ENCODE measurements around the gene IQUB.

Gene IQUB

DNA sequence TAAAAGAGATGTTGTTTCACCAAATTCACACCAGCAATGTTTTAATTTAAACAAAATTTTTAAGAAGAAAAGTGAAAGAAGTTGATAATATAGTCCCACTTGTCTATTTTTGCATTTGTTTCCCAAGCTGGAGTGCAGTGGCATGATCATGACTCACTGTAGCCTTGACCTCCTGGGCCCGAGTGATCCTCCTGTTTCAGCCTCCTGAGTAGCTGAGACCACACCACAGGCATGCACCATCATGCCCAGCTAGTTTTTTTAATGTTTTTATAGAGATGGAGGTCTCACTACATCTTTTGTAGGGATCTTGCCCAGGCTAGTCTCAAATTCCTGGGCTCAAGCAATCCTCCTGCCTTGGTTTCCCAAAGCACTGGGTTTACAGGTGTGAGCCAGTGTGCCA is 37.3 kb upstream of the IQUB start:
- DNase-seq (ENCODE audit: extremely low read depth, low read depth) = no peak
- TF ChIP-seq, protein P1, sequence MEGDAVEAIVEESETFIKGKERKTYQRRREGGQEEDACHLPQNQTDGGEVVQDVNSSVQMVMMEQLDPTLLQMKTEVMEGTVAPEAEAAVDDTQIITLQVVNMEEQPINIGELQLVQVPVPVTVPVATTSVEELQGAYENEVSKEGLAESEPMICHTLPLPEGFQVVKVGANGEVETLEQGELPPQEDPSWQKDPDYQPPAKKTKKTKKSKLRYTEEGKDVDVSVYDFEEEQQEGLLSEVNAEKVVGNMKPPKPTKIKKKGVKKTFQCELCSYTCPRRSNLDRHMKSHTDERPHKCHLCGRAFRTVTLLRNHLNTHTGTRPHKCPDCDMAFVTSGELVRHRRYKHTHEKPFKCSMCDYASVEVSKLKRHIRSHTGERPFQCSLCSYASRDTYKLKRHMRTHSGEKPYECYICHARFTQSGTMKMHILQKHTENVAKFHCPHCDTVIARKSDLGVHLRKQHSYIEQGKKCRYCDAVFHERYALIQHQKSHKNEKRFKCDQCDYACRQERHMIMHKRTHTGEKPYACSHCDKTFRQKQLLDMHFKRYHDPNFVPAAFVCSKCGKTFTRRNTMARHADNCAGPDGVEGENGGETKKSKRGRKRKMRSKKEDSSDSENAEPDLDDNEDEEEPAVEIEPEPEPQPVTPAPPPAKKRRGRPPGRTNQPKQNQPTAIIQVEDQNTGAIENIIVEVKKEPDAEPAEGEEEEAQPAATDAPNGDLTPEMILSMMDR (IDR thresholded peaks at IDR 0.05; ENCODE audit: low read depth, low read length) = no peak

DNA sequence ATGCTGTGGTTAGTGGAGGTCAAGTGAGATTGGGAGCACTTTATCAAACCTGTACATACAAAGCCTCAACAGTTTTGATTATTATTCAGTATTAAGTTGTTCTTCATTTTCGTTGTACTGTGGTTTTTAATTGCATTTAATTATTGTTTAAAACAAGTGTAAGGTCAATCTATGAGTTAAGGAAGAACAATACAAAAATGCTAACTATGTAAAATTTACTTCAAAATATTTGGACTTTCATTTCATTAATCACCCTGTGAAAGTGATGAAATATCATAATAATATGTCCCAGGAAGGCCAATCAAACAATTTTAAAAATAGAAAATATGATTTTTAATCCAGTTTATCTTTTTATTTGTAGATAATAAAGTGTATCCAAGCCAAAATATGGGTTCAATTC is 36.8 kb upstream of the IQUB start:
- DNase-seq (ENCODE audit: extremely low read depth, low read depth) = no peak

DNA sequence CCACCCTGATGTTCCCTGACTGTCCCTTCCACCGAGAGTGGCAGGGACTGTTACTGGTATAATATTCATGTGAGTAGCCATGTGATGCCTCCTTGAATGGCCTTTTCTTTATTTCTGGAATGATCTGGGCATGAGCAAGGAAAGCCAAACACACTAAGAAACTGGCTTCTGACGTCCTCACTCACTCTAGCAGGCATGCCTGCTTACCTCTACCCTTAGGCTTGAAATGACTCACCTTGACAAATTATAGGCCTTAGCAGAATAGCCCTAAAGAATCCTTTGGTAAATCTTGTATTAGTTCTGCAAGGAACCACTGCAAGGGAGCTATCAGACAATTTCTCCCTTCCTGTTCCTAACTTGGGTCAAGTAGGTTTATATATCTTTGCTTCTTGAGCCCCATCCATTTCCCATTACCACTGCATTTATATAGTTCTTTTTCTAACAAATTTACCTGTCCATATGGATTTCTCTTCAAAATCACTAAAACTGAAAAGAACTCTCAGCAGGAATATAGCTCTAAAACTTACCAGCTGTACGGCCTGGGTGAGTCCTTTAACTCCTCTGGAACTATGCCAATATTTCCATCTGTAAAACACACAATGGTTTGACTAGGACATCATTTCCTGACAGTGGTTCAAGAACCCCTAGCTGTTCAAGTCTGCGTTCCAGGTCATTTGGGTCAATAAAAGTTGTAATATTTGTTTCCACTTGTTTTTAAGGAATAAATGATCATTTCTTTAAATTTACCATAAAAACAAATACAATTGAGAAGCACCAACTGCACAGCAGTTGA is 36.2 kb upstream of the IQUB start:
- DNase-seq (ENCODE audit: extremely low read depth, low read depth) = no peak
- TF ChIP-seq, protein P1 (IDR thresholded peaks at IDR 0.05; ENCODE audit: low read depth, low read length) = no peak

More for the DNA sequence above, 36.8 kb upstream of the IQUB start:
- TF ChIP-seq, protein P1 (IDR thresholded peaks at IDR 0.05; ENCODE audit: low read depth, low read length) = no peak

DNA sequence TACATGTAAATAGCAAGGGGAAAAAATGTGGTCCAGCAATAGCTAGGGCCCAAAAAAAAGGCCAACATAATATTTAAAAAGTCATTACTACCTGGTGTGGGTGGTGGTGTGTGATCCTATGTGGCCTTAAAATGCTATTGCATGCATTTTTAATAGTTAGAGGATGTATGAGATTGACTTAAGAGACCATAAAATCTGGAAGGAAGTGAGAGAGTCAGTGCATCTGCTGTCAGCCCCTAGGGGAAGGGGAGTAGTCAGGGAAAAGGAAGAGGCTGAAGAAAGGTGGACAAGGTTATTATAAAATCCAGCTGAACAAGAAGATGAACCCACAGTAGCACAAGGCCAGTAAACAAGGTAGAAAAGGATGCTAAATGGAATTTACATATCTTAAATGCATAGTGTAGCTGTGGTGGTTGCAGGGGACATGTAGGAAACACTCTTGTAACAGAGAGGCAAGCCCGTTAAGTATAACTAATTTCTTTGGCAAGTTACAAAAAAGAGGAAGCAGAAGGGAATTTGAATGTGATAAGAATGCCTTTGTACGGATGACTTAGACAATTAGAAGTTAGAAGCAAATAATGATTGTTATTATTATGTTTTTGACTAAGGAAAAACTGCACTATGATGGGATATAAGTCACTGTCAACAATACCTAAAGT is 35.1 kb upstream of the IQUB start:
- no peak for DNase-seq (ENCODE audit: extremely low read depth, low read depth)
- TF ChIP-seq, protein P1 (IDR thresholded peaks at IDR 0.05; ENCODE audit: low read depth, low read length) = no peak

DNA sequence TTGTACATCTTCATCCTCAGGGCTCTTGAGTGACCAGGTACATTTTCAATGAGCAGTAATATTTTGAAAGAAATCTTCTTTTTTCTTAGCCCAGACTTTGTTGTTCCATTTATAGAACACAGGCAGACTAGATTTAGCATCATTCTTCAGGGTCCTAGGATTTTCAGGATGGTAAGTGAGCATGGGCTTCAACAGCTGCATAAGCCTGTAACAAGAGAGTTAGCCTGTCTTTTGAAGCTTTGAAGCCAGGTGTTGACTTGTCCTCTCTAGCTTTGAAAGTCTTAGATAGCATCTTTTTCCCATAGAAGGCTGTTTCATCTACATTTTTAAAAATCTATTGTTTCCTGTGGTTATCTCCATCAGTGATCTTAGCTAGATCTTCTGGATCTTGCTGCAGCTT is 27.7 kb upstream of the IQUB start:
- TF ChIP-seq, protein P1 (IDR thresholded peaks at IDR 0.05; ENCODE audit: low read depth, low read length) = no peak
- no peak for DNase-seq (ENCODE audit: extremely low read depth, low read depth)

DNA sequence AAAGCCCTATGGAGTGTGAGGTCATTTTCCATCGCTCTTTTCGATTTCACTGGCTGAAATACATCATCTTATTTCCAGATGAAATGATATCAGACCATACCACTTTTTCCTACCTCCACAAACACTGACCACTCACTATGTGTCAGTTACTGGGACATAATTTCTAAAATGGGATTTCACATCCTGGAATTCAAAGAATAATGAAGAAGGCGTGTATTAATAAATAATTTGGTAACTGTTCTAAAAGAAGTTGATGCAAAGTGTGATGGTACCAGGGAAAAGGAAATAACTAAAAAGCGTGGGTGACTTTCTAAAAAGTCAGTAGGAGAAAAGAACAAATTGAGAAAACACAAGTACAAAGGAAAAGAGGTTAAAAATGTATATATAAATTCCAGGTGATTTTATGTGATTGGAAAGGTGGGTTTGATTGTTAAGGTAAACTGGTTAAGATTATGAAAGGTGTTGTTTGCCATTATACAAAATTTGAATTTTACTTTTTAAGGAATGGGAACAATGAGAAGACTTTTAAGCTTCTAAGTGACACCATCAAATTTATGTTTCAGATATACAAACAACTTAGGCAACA is 24.0 kb upstream of the IQUB start:
- TF ChIP-seq, protein P1 (IDR thresholded peaks at IDR 0.05; ENCODE audit: low read depth, low read length) = no peak
- DNase-seq (ENCODE audit: extremely low read depth, low read depth) = no peak

All from AG09319 (cell line).